Amniotic stem cell (primary cell): ENCODE measurements around the gene SH3TC1.

ENCODE experiments used
- DNase-seq: peaks from one replicate; lab custom pipeline; 2025; lab: John Stamatoyannopoulos, UW

The SH3TC1 gene

GRCh38 chr4:8198906-8199593 is at the start of gene SH3TC1:
SH3TC1 (plus strand) TSS chr4:8199290; CDS start chr4:8205195, 5,905 bp downstream.
- peak; percentile 67 for DNase-seq

GRCh38 chr4:8149664-8150063 is 49.4 kb upstream of the SH3TC1 start:
- DNase-seq = no peak

- no peak for DNase-seq
Observed at GRCh38 chr4:8150152-8151090, 48.7 kb upstream of the SH3TC1 start.

GRCh38 chr4:8151165-8151650 is 47.9 kb upstream of the SH3TC1 start:
- DNase-seq = no peak

- DNase-seq = no peak
Observed at GRCh38 chr4:8152090-8152864, 46.8 kb upstream of the SH3TC1 start.

- no peak for DNase-seq
Observed at GRCh38 chr4:8152865-8153257, 46.2 kb upstream of the SH3TC1 start.

- no peak for DNase-seq
Observed at GRCh38 chr4:8153441-8153840, 45.6 kb upstream of the SH3TC1 start.

- DNase-seq = no peak
Observed at GRCh38 chr4:8155048-8155447, 44.0 kb upstream of the SH3TC1 start.

GRCh38 chr4:8155660-8156421 is 43.2 kb upstream of the SH3TC1 start:
- no peak for DNase-seq

GRCh38 chr4:8156617-8157016 is 42.5 kb upstream of the SH3TC1 start:
- DNase-seq = no peak

- no peak for DNase-seq
Observed at GRCh38 chr4:8157496-8157895, 41.6 kb upstream of the SH3TC1 start.

GRCh38 chr4:8157944-8158709 is 41.0 kb upstream of the SH3TC1 start:
- DNase-seq = no peak

GRCh38 chr4:8158710-8159536 is 40.2 kb upstream of the SH3TC1 start, which contains the start of gene ABLIM2:
ABLIM2 (minus strand) TSS chr4:8158813; CDS start chr4:8158689, 124 bp downstream.
- DNase-seq = peak; percentile 87

GRCh38 chr4:8159537-8160232 is 39.4 kb upstream of the SH3TC1 start:
- no peak for DNase-seq

GRCh38 chr4:8160233-8160560 is 38.9 kb upstream of the SH3TC1 start:
- no peak for DNase-seq

GRCh38 chr4:8160572-8160971 is 38.5 kb upstream of the SH3TC1 start:
- no peak for DNase-seq

- no peak for DNase-seq
Observed at GRCh38 chr4:8162625-8163024, 36.5 kb upstream of the SH3TC1 start.

GRCh38 chr4:8163026-8163425 is 36.1 kb upstream of the SH3TC1 start:
- DNase-seq = no peak
